Neural progenitor cell (in vitro differentiated cells): ENCODE results near the gene PHF19.

ENCODE experiments used
- CTCF ChIP-seq: fragments of 200-600 bp; sonication (generic); IDR thresholded peaks from 2 replicates; pipeline ENCODE4 v1.5.1; 2017; ENCODE audit warnings: antibody characterized with exemption, mild to moderate bottlenecking
- EZH2 ChIP-seq: fragments of 200-600 bp; sonication (generic); IDR thresholded peaks from 2 replicates; pipeline ENCODE4 v1.6.1; 2017; ENCODE audit warnings: antibody characterized with exemption, mild to moderate bottlenecking, moderate library complexity

- TF ChIP-seq CTCF: no peak
- TF ChIP-seq EZH2: no peak
Observed at GRCh38 chr9:120869360-120869687, 7.7 kb downstream of the PHF19 start.
